ENCODE results near the gene IVD.
A peak's percentile ranks its signal among the peaks of the same experiment; 100 is the strongest.

IVD gene

DNA sequence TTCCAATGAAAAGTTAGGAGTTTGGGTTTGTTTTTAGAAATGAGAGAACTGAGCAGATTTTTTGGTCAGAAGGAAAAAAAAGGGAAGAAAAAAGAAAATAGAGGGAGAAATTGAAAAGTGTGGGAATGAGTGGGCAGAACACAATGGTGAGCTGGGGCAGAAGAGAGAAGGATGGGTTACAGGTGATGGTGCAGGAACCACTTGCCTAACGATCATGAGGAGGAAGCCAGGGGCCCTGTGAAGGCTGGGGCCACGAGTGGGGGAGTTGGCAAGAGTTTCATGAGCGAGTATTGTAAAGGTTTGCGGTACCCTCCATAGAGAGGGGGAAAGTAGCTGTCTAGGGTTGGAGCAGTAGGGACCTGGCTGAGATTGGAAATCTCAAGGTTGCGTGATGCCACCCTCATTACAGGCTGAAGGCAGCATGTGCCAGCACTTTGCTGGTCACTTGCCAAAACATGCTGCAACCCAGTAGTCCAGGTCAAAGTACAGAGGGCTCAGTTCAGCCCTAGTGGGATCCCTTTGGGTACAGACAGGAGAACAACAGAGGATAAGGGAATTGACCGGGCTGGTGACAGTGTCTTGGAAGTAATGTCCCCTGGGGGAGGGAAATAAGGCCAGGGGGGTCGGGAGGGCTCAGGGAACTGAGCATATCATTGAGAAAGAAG lies 6.6 kb downstream of the IVD start:
- no peak overlapping the region for H3K27ac Mint-ChIP-seq
- CTCF ChIA-PET = interaction anchor here (1.4 kb wide), 1 partner anchor 74 kb away, joined by 4 read pairs; no protein-coding TSS in a partner anchor
- H3K4me3 Mint-ChIP-seq = no peak overlapping the region
- DNase-seq = no peak
- peaks cover 52% of the 10 kb centered on the region for H3K36me3 Mint-ChIP-seq
- H3K27me3 Mint-ChIP-seq = no peaks in the 10 kb centered on the region
- peaks cover 24% of the 10 kb centered on the region for H3K4me1 Mint-ChIP-seq
- no peaks in the 10 kb centered on the region for H3K9me3 Mint-ChIP-seq

DNA sequence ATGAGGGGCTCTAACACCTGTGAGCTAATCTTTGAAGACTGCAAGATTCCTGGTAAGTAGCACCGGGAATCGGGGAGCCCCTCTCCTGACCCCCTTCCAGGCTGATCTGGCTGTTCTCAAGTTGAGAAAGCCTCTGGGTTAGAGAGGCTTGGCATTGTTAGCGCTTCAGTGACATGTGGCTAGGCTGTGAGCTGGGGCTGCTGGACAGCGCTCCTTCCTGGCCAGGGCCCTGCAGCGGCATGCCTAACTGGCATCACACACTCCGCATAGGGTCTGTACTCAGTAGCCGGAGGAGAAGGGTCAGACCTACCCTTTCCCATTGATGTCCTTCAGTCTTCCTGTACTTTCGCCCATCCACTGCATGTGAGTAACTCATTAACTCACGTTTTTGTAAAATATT lies 7.4 kb downstream of the IVD start:
- peaks cover 51% of the 10 kb centered on the region for H3K36me3 Mint-ChIP-seq
- no peak overlapping the region for H3K27ac Mint-ChIP-seq
- H3K4me3 Mint-ChIP-seq = no peak overlapping the region

GRCh38 chr15:40414816-40415215 lies 9.2 kb downstream of the IVD start:
- CTCF ChIA-PET = interaction anchor here (1.2 kb wide), 1 partner anchor 11 kb away, joined by 3 read pairs; no protein-coding TSS in a partner anchor
- Mint-ChIP-seq H3K27me3 (no peaks in the 10 kb centered on the region), H3K4me3 (no peak overlapping the region), H3K27ac (peak overlapping the region; percentile 55), H3K4me1 (peaks cover 4% of the 10 kb centered on the region), H3K9me3 (no peaks in the 10 kb centered on the region), H3K36me3 (peaks cover 41% of the 10 kb centered on the region)
- no peak for DNase-seq

More for the DNA sequence above, 7.4 kb downstream of the IVD start:
- H3K27me3 Mint-ChIP-seq = no peaks in the 10 kb centered on the region
- CTCF ChIA-PET = interaction anchor here (1.3 to 1.4 kb wide), 2 partner anchors 69 to 75 kb away, joined by 3 to 4 read pairs; no protein-coding TSS in a partner anchor
- DNase-seq = no peak
- H3K4me1 Mint-ChIP-seq = peaks cover 16% of the 10 kb centered on the region
- no peaks in the 10 kb centered on the region for H3K9me3 Mint-ChIP-seq

DNA sequence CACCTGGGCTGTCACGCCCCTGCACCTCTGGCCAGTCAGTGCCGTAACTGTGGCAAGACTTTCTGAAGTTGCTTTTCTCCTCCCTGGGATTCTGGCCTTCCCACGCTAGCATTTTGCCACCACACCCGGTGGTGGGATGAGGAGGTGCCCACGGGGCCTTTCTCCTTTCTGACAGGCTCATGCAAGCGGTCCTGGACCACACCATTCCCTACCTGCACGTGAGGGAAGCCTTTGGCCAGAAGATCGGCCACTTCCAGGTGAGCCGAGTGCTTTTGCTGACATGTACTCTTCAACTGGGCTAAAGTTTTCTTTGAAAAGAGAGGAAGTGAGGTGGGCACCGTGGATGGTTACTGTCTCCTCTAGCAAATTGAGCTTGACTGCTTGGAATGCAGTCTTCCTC lies 9.6 kb downstream of the IVD start:
- H3K27ac Mint-ChIP-seq = no peak overlapping the region
- peaks cover under 1% of the 10 kb centered on the region for H3K4me1 Mint-ChIP-seq
- CTCF ChIA-PET = interaction anchor here (1.0 to 1.2 kb wide), 2 partner anchors 10 to 77 kb away, joined by 3 read pairs; no protein-coding TSS in a partner anchor
- no peak for DNase-seq
- no peaks in the 10 kb centered on the region for H3K9me3 Mint-ChIP-seq
- H3K36me3 Mint-ChIP-seq = peaks cover 39% of the 10 kb centered on the region
- no peaks in the 10 kb centered on the region for H3K27me3 Mint-ChIP-seq
- no peak overlapping the region for H3K4me3 Mint-ChIP-seq

- H3K4me1 Mint-ChIP-seq = no peaks in the 10 kb centered on the region
- peaks cover 3% of the 10 kb centered on the region for H3K27me3 Mint-ChIP-seq
- H3K27ac Mint-ChIP-seq = no peak overlapping the region
- CTCF ChIA-PET = interaction anchor here (1.0 kb wide), 1 partner anchor 78 kb away, joined by 3 read pairs; no protein-coding TSS in a partner anchor
- no peak for DNase-seq
- H3K9me3 Mint-ChIP-seq = no peaks in the 10 kb centered on the region
- no peak overlapping the region for H3K4me3 Mint-ChIP-seq
- H3K36me3 Mint-ChIP-seq = peaks cover 33% of the 10 kb centered on the region
These were observed 10.5 kb downstream of the IVD start for GRCh38 chr15:40416056-40416455.

DNA sequence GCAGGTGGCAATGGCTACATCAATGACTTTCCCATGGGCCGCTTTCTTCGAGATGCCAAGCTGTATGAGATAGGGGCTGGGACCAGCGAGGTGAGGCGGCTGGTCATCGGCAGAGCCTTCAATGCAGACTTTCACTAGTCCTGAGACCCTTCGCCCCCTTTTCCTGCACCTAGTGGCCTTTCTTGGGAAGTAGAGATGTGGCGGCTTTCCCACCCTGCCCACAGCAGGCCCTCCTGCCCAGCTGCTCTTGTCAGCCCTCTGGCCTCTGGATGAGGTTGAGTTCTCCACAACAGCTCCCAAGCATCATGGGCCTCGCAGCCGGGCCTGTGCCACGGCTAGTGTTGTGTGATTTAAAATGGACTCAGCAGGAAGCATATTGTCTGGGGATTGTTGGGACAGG lies 12.5 kb downstream of the IVD start:
- Mint-ChIP-seq H3K27me3 (peaks cover 10% of the 10 kb centered on the region), H3K9me3 (no peaks in the 10 kb centered on the region), H3K4me3 (no peak overlapping the region), H3K4me1 (no peaks in the 10 kb centered on the region), H3K27ac (no peak overlapping the region), H3K36me3 (peaks cover 18% of the 10 kb centered on the region)
- CTCF ChIA-PET = interaction anchor here (1.2 to 10.4 kb wide), 4 partner anchors 49 to 143 kb away, joined by 3 to 152 read pairs (median 3); partner anchors contain the start of gene CCDC9B
- no peak for DNase-seq

- Mint-ChIP-seq H3K4me1 (no peaks in the 10 kb centered on the region), H3K27ac (no peak overlapping the region), H3K36me3 (peaks cover 8% of the 10 kb centered on the region), H3K27me3 (peaks cover 10% of the 10 kb centered on the region), H3K4me3 (no peak overlapping the region), H3K9me3 (no peaks in the 10 kb centered on the region)
- no peak for DNase-seq
- CTCF ChIA-PET = interaction anchor here (0.7 to 10.4 kb wide), 11 partner anchors 12 to 105 kb away, joined by 3 to 152 read pairs (median 5); partner anchors contain the start of genes CCDC9B and IVD
These were observed 14.6 kb downstream of the IVD start for GRCh38 chr15:40420071-40420713.

DNA sequence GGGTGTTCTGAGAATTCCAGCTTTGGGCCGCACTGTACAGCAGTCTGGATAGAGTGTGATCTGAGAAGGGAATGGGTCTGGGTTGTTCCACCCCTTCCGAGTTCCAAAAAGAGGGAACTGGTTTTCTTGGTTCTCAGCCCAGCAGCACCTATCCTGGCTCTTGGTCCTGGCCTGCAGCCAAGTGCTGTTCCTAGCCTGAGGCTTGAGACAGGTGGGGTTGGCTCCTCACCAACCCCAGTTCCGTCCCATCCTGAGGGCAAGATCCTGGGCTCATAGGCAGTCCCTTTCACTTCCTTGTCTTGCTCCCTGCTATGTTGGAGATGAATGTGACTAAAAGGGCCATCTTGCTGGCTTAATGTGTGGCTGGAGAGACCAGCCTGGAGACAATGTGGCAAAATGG lies 15.2 kb downstream of the IVD start:
- CTCF ChIA-PET = interaction anchor here (0.7 to 10.4 kb wide), 11 partner anchors 12 to 134 kb away, joined by 3 to 152 read pairs (median 5); partner anchors contain the start of genes CCDC9B and IVD
- H3K27ac Mint-ChIP-seq = no peak overlapping the region
- H3K9me3 Mint-ChIP-seq = no peaks in the 10 kb centered on the region
- no peak overlapping the region for H3K4me3 Mint-ChIP-seq
- no peak for DNase-seq
- H3K36me3 Mint-ChIP-seq = peaks cover 4% of the 10 kb centered on the region
- H3K4me1 Mint-ChIP-seq = no peaks in the 10 kb centered on the region
- peaks cover 10% of the 10 kb centered on the region for H3K27me3 Mint-ChIP-seq

- CTCF ChIA-PET = interaction anchor here (0.7 to 10.4 kb wide), 21 partner anchors 8 to 141 kb away, joined by 3 to 152 read pairs (median 4); partner anchors contain the start of genes CCDC9B, IVD and PLCB2
- peak; percentile 88 for DNase-seq
- H3K4me3 Mint-ChIP-seq = no peak overlapping the region
- H3K9me3 Mint-ChIP-seq = no peaks in the 10 kb centered on the region
- peaks cover 4% of the 10 kb centered on the region for H3K36me3 Mint-ChIP-seq
- no peaks in the 10 kb centered on the region for H3K4me1 Mint-ChIP-seq
- H3K27me3 Mint-ChIP-seq = peaks cover 10% of the 10 kb centered on the region
- no peak overlapping the region for H3K27ac Mint-ChIP-seq
These were observed 15.9 kb downstream of the IVD start for GRCh38 chr15:40421246-40422157.

DNA sequence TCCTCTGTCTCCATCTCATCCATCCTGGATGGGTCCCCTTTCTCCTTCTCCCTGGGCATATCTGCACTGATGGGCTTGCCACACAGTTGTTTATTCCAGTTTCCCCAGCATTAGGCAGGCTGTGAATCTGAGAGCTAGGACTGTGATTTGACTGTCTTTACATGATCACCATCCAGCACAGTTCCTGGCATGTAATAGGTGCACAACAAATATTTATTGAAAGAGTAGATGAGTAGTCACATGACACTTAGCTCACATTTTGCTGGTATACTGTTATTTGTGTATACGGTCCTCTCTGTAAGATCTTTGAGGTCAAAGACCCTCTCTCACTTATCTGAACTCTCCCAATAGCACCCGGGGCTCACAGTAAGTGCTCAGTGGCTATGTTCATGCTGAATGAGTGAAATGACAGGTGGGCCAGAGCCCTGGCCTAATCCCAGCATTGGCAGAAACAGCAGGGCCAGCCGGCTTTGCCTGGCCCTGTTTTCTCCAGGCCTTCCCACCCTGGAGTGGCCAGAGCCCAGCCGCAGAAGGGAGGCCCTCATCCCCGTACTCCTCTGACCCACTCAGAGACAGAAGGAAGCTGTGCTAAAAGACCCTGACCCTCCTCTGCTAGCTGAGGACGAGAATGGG lies 19.0 kb downstream of the IVD start:
- Mint-ChIP-seq H3K36me3 (peaks cover 2% of the 10 kb centered on the region), H3K9me3 (no peaks in the 10 kb centered on the region), H3K4me1 (no peaks in the 10 kb centered on the region), H3K4me3 (no peak overlapping the region), H3K27ac (no peak overlapping the region), H3K27me3 (peaks cover 22% of the 10 kb centered on the region)
- DNase-seq = no peak
- CTCF ChIA-PET = interaction anchor here (0.8 to 10.4 kb wide), 9 partner anchors 27 to 147 kb away, joined by 3 to 152 read pairs (median 3); partner anchors contain the start of gene CCDC9B

GRCh38 chr15:40425681-40426080 lies 20.1 kb downstream of the IVD start:
- CTCF ChIA-PET = interaction anchor here (1.1 to 10.4 kb wide), 5 partner anchors 11 to 112 kb away, joined by 3 to 152 read pairs (median 4); partner anchors contain the start of gene CCDC9B
- Mint-ChIP-seq H3K27ac (no peak overlapping the region), H3K27me3 (peaks cover 32% of the 10 kb centered on the region), H3K4me3 (no peak overlapping the region), H3K9me3 (no peaks in the 10 kb centered on the region), H3K36me3 (no peaks in the 10 kb centered on the region), H3K4me1 (no peaks in the 10 kb centered on the region)
- no peak for DNase-seq

- Mint-ChIP-seq H3K4me1 (no peaks in the 10 kb centered on the region), H3K4me3 (no peak overlapping the region), H3K27me3 (peaks cover 24% of the 10 kb centered on the region), H3K36me3 (no peaks in the 10 kb centered on the region), H3K9me3 (no peaks in the 10 kb centered on the region), H3K27ac (no peak overlapping the region)
- CTCF ChIA-PET = interaction anchor here (1.9 to 10.4 kb wide), 2 partner anchors 58 to 86 kb away, joined by 5 to 152 read pairs; partner anchors contain the start of gene CCDC9B
- no peak for DNase-seq
These were observed 21.6 kb downstream of the IVD start for GRCh38 chr15:40427188-40427587.

GRCh38 chr15:40428185-40428584 lies 22.6 kb downstream of the IVD start:
- CTCF ChIA-PET = interaction anchor here (0.7 kb wide), 1 partner anchor 81 kb away, joined by 3 read pairs; no protein-coding TSS in a partner anchor
- H3K36me3 Mint-ChIP-seq = no peaks in the 10 kb centered on the region
- H3K4me1 Mint-ChIP-seq = no peaks in the 10 kb centered on the region
- H3K27me3 Mint-ChIP-seq = peaks cover 34% of the 10 kb centered on the region
- DNase-seq = no peak
- H3K9me3 Mint-ChIP-seq = no peaks in the 10 kb centered on the region
- H3K4me3 Mint-ChIP-seq = no peak overlapping the region
- H3K27ac Mint-ChIP-seq = no peak overlapping the region

Measured in activated naive CD4-positive, alpha-beta T cell treated with anti-CD3 and anti-CD28 coated beads, Interleukin-2, amount 10 ng/mL, durations not matched to agents 7 days and 5 days (primary cell).